G401 (cell line): ENCODE data around the gene ZNF440. TPM values are rescaled to one million over a fixed set of nuclear protein-coding genes. Genes with fewer than 3 reads are reported as not detected.
A peak's percentile ranks its signal among the peaks of the same experiment; 100 is the strongest.
"Not testable (repeated sequence)": the region's sequence is repeated elsewhere in the genome, so short reads cannot be mapped to it uniquely, and the experiment has no call there.

ENCODE experiments used
- DNase-seq: peaks from one replicate; pipeline ENCODE4 v3.0.0-alpha.2; 2015; ENCODE audit warnings: low spot score
- in situ Hi-C: cut with HindIII; loops from 2 replicates; pipeline ENCODE4 v1.10.0; 2016; ENCODE audit warnings: low sequenced_read_pairs, mixed read lengths
- total RNA-seq: library from RNA; depleted of rRNA; stranded (reverse); fragments of >200 nt; shearing (Covaris generic); gene quantifications from 2 replicates; pipeline ENCODE4 v1.2.3, GENCODE V29; 2014; rRNA removed

ZNF440 gene
- total RNA-seq, 1 experiment from 2014 or later: 13.1 TPM

- no peak for DNase-seq
- in situ Hi-C loops: no loop called here
These were observed 59.7 kb downstream of the ZNF440 start for GRCh38 chr19:11873762-11874161.

- peak; percentile 8 for DNase-seq
- in situ Hi-C loops: not testable (repeated sequence)
These were observed 65.7 kb downstream of the ZNF440 start for GRCh38 chr19:11879687-11880266.

GRCh38 chr19:11880598-11880997, 66.5 kb downstream of the ZNF440 start:
- in situ Hi-C loops: no loop called here
- DNase-seq: no peak

- DNase-seq: peak; percentile 73
- in situ Hi-C loops: no loop called here
These were observed 67.2 kb downstream of the ZNF440 start for GRCh38 chr19:11881151-11881800.

GRCh38 chr19:11882606-11883005, 68.5 kb downstream of the ZNF440 start:
- no peak for DNase-seq
- in situ Hi-C loops: no loop called here

Other genes starting within 250 kb of the ZNF440 start
- gene ACP5, start 236.6 kb upstream of the ZNF440 start, total RNA-seq: not detected in 2 replicates
- 28.9 and 35.6 TPM in 2 replicates for gene ZNF627, start 216.8 kb upstream of the ZNF440 start, total RNA-seq
- 11.3 and 14.0 TPM in 2 replicates for gene ZNF823, start 75.3 kb upstream of the ZNF440 start, total RNA-seq
- 0.14 TPM in 1 of 2 replicates, not detected in the other for gene ZNF441, start 47.3 kb upstream of the ZNF440 start, total RNA-seq
- not detected in 2 replicates for gene ZNF491, start 15.8 kb upstream of the ZNF440 start, total RNA-seq
- gene ZNF439, start 34.5 kb downstream of the ZNF440 start, total RNA-seq: 0.20 TPM in 1 of 2 replicates, not detected in the other
- 6.5 and 9.9 TPM in 2 replicates for gene ZNF69, start 73.5 kb downstream of the ZNF440 start, total RNA-seq
- gene ZNF700, start 110.8 kb downstream of the ZNF440 start, total RNA-seq: 10.3 and 11.3 TPM in 2 replicates
- gene ZNF763, start 150.8 kb downstream of the ZNF440 start, total RNA-seq: 0.41 and 0.55 TPM in 2 replicates
- 0.43 TPM in 1 of 2 replicates, not detected in the other for gene ZNF433, start 221.4 kb downstream of the ZNF440 start, total RNA-seq
- 1.4 and 1.9 TPM in 2 replicates for gene ZNF878, start 238.7 kb downstream of the ZNF440 start, total RNA-seq